HG03103 (cell line): ENCODE data around the gene FCHSD2.
A peak's percentile ranks its signal among the peaks of the same experiment; 100 is the strongest.
"Not testable (repeated sequence)": the region's sequence is repeated elsewhere in the genome, so short reads cannot be mapped to it uniquely, and the experiment has no call there.

Source experiments
- ATAC-seq: cut with Tn5 transposase; IDR thresholded peaks from one replicate; pipeline ENCODE4 v1.9.1; 2021; ENCODE audit warnings: low read depth; ENCODE audit not compliant: unreplicated experiment

Gene FCHSD2

DNA sequence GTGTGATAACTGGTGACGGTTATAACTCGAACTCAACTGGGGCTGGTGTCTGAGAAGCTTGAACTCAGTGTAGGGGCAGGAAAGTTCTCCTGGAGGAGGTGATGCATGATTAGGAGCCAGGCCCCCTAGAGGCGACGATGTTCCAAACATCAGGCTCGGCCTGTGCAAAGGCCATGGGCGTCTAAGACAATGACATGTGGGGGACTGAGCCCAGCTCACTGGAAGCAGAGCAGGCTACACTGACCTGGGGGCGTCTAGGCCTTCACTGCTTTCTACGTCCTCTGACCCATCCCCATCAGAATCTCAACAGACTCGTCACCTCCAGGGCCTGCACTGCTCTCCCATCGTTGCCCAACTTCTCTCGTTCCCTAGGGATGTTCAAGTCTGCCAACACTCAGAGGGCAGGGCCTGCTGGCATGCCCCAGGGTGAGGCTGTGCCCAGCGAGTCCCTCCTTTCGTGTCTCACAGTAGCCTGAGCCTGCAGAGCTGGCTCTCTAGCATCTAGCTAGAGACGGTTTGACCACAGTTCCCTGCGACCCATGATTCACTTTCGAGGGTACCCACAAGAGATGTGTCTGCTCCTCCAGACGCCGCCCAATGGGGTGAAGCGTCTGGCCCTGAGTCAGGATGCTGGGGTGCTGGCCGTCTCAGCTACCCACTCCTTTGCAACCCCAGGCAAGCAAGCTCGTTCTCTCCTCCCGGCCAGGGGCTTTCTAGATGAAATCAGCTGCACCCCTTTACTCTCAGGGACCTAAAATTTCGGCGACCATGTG is 329.0 kb downstream of the FCHSD2 start:
- no peak for ATAC-seq

DNA sequence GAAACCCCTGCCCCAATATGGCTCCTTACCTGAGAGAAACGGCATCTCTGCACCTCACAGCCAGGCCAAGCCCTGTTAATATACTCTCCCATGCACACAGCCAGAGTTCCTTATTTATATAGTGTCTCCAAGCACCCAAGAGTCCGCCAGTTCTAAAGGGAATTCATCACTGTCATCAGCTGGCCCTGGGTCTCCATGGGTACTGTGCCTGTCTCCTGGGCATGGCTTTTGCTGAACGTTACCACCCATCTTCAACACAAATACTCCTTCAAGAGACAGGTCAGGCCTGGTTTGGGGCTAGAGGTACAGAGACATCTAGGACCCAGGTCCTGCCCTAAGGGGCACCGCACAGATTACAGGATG is 329.5 kb downstream of the FCHSD2 start:
- ATAC-seq = no peak

DNA sequence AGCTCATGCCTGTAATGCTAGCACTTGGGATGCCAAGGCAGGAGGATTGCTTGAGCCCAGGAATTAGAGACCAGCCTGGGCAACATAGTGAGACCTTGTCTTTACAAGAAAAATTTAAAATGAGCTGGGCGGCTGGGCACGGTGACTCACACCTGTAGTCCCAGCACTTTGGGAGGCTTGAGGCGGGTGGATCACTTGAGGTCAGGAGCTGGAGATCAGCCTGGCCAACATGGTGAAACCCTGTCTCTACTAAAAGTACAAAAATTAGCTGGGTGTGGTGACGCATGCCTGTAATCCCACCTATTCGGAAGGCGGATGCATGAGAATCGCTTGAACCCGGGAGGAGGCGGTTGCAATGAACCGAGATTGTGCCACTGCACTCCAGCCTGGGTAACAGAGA is 330.4 kb downstream of the FCHSD2 start:
- not testable (repeated sequence) for ATAC-seq

DNA sequence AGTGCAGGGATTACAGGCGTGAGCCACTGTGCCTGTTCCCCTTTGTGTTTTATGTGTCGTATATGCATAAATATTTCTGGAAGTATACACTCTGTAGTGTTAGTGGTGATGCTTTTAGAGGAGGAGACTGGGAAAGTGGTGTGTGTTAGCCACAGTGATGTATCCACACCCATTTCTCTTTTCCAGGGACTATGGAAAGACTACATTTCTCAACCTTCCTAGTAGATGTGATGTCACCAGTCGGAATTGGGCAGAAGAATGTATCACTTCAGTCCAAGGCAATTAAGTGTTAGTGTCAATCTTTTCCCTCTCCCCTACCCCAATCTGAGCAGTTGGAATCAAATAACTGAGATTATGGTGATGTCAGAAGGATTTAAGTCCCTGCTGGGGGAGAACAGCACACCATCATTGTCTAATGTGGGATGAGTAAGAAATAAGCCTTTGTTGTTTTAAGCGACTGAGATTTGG is 333.8 kb downstream of the FCHSD2 start:
- no peak for ATAC-seq

DNA sequence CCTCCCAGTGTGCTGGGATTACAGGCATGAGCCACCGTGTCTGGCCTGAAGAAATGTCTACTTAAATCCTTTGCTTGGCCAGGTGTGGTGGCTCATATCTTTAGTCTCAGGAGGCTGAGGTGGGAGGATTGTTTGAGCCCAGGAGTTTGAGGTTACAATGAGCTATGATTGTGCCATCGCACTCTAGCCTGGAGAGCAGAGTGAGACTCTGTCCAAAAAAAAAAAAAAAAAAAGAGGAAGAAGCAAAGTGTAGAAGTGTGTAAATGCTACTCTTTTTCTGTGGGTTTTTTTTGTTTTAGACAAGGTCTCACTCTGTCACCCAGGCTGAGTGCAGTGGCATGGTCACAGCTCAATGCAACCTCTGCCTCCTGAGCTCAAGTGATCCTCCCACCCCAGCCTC is 334.3 kb downstream of the FCHSD2 start:
- ATAC-seq = no peak

DNA sequence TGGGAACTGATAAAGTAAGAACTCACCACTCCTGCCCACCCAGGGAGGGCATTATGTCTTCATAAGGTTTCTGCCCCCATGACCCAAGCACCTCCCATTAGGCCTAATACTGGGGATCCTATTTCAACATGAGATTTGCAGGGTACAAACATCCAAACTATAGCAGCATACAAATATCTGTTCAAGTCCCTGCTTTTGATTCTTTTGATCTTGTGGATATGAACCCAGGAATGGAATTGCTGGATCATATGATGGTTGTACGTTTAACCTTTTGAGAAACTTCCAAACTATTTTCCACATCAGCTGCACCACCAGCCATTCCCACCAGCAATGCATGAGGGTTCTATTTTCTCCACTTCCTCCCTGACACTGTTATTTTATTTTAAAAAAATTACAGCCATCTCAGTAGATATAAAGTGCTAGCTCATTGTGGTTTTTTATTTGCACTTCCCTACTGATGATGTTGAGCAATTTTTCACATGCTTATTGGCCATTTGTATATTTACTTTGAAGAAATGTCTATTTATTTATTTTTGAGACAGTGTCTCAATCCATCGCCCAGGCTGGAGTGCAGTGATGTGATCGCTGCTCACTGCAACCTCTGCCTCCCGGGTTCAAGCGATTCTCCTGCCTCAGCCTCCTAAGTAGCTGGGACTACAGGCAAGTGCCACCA is 335.0 kb downstream of the FCHSD2 start:
- ATAC-seq = no peak

DNA sequence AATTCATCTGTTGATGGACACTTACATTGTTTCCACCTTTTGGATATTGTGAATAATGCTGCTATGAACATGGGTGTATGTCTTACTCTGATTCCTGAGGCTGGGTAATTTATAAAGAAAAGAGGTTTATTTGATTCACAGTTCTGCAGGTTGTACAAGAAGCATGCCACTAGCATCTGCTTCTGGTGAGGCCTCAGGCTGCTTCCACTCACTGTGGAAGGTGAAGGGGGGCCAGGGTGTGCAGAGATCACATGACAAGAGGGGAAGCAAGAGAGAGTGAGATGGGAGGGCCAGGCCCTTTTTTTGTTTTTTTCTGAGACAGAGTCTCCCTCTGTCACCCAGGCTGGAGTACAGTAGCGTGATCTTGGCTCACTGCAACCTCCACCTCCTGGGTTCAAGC is 335.7 kb downstream of the FCHSD2 start:
- ATAC-seq = not testable (repeated sequence)

DNA sequence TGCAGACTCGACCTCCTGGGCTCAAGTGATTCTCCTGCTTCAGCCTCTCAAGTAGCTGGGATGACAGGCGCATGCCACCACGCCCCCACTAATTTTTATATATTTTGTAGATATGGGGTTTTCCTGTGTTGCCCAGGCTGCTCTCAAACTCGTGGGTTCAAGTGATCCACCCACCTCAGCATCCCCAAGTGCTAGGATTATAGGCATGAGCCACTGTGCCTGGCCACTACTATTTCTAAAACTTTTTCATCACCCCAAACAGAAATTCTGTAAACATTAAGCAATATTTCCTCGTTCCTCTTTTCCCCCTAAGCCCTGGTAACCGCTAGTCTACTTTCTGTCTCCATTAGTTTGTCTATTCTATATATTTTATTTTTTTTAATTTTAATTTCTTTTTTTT is 336.9 kb downstream of the FCHSD2 start:
- no peak for ATAC-seq

DNA sequence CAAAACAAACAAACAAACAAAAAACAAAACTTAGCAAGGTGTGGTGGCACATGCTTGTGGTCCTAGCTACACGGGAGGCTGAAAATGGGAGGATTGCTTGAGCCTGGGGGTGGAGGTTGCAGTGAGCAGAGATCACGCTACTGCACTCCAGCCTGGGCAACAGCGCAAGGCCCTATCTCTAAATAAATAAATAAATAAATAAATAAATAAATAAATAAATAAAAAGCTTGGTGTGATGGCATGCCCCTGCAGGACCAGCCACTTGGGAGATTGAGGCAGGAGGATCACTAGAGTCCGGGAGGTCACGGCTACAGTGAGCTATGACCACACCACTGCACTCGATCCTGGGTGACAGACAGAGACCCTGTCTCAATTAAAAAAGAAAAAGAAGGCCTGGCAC is 339.3 kb downstream of the FCHSD2 start:
- no peak for ATAC-seq

DNA sequence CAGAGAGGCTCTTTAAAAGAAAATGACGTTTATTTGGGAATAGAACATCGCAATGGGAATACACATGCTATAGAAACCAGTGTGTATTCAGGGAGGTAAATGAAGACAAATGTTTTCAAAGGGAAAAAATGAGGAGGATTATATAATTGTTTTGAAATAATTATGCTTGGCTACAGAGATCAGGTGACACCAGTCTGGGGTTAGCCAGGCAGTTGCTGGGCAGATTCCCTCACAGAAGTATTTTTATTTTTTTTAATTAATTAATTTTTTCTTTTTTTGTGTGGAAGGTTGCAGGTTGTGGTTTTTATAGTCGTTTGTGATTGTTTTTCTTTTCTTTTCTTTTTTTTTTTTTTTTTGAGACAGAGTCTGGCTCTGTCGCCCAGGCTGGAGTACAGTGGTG is 342.7 kb downstream of the FCHSD2 start:
- ATAC-seq = no peak

DNA sequence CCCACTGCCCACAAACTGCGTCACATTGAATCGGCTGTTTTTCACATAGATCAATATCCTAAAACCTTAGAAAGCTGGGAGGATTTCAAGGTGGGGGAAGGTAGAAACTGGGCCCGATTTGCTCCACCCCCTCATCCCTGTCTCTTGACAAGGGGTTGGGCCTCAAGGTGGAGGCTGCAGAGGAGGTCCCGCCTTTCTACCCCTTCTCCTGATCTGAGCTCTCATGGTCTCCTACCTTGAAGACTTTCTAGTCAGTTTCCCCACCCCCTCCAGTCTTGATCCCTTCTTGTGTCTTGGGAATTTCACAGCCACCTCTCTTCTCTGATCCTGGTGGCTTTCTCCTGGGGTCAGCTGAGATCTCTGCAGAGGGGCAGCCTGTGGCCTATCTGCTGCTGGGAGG is 343.8 kb downstream of the FCHSD2 start:
- no peak for ATAC-seq

DNA sequence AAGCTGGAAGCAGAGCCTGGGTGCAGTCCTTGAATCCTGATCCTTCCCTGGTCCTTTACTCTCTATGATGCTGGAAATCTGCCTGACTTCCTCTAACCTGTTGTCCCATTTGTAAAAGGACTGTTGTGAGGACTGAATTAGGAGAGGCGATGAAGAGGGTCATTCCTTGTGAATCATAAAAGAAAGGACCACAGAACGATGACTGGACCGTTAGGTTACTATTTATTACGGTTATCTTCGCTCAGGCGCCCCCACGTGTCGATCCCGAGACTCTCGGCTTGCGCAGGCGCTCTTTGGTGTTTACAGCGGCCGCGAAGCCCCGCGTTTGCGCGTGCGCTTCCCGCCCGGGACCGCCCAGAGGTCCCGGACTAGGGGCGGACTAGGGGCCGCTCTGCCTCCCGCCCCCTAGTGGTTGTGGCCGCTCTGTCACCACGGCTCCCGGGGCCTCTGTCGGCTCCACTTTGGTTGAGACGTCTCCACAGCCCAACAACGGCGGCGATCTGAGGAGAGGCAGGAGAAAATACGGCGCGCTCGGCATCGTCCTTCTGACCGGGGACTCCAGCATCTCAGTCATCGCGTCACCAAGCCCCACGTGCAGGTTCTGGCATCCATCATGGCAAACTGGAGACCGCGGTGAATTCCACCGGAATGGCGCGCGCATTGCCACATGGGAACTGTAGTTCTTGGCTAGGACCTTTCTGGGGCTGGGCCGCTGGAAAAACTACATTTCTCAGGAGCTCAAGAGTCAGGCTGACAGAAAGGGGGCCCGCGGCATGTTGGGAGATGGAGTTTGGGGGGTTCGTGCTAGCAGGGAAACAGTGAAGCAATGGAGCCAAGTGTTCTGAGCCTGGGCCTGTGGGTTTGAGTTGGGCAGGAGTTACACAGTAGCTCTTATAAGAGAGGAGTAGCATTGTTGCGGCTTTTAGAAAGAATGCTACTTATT is 348.4 kb downstream of the FCHSD2 start, which contains the start of gene STARD10:
STARD10 (minus strand) TSS at position 623 of the 943 bp plus-strand sequence. CDS start 12,866 bp downstream, outside the sequence.
- ATAC-seq = peak; percentile 80

DNA sequence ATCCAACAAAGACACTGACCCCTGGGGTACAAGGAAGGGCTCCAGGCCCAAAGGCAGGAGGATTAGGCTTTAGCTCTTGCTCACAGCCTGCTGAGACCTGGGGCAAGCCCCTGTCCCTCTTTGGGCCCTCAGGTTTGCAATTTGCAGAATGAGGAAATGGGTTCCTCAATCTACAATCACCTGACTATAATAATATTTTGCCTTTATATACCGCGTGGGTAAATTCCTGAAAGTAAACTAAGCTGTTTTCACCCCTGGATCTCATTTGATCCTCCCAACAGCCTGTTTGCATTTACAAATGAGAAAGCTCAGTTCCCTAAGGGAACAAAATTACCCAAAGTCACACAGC is 349.1 kb downstream of the FCHSD2 start:
- no peak for ATAC-seq

DNA sequence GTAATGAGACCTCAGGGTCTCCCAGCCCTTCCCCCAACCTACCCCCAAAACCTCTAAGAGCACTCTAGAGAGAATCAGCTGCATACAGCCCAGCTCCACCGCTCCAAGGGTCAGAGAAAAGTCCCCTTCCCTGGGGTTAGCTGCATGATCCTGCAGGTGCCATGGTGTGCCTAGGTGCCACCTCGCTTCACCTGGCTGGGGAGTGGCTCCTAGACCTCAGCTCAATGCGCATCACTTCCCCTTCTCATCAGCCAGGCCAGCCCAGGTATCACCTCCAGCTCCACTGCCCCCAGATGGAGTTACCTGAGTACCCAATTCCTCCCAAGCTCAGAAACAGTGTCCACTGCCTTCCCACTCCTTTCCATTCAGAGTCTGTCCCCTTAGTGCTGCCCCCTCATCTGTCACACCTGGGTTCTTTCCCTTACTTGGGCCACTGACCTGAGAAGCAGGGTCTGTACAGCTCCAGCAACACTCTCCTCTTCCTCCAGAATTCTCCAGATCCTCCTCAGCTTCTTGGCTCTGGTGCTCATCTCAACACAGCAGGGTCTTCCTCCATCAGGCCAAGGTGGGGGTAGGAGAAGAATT is 349.6 kb downstream of the FCHSD2 start:
- no peak for ATAC-seq

DNA sequence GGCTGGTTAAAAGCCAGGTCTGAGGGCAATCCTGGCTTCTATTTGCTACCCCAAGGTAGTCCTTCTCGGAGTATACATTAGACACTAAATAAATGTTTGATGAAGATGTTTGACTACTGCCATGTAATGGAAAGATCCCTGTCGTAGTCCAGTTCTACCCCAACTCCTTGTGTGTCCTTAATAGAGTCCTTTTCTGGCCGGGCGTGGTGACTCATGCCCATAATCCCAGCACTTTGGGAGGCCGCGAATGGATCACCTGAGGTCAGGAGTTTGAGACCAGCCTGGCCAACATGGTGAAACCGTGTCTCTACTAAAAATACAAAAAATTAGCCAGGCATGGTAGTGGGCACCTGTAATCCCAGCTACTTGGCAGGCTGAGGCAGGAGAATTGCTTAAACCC is 350.9 kb downstream of the FCHSD2 start:
- ATAC-seq = not testable (repeated sequence)

DNA sequence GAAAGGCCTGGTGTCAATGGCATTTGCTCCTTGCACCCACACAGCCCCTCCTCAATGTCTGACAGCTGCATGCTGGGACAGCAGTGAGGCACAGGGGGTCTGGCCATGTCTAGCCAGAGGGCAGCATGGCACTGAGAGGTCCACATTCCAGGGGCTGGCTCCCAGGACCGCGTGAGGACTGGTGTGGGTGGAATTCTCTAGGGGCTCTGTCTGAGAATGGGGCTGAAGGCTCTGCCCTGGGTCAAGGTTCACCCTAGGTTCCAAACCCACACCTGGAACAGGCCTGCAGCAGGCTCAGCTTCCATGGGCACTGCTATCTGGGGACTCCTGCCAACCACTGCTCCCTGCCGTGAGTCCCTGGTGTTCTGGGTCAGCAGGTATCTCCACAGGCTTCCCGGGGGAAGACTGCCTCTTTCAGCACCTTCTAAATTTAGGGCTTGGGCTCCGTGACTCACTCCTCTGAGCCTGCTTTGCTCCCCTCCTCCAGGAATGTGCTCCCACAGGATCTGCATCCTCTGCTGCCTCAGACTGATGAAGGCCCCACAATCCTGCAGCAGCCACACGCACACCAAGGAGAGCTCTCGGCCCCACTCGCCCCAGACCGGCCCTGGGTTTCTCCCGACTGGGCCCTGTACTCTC is 352.5 kb downstream of the FCHSD2 start:
- no peak for ATAC-seq

DNA sequence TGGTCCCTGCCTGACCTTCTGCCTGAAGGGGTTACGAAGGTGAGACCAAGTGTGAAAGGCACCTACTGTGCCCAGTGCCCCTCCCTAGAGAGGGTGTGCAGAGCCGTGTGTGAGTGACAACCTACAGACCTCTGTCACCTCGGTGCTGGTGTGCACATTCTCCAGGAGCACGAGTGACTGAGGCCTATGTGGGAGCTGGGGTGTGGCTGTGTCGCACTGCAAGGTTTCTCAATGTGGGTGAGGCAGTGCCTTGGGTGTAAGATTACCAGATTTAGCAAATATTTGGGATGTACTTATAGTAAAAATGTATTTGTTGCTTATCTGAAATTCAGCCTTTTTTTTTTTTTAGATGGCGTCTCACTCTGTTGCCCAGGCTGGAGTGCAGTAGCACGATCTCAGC is 353.9 kb downstream of the FCHSD2 start:
- no peak for ATAC-seq

DNA sequence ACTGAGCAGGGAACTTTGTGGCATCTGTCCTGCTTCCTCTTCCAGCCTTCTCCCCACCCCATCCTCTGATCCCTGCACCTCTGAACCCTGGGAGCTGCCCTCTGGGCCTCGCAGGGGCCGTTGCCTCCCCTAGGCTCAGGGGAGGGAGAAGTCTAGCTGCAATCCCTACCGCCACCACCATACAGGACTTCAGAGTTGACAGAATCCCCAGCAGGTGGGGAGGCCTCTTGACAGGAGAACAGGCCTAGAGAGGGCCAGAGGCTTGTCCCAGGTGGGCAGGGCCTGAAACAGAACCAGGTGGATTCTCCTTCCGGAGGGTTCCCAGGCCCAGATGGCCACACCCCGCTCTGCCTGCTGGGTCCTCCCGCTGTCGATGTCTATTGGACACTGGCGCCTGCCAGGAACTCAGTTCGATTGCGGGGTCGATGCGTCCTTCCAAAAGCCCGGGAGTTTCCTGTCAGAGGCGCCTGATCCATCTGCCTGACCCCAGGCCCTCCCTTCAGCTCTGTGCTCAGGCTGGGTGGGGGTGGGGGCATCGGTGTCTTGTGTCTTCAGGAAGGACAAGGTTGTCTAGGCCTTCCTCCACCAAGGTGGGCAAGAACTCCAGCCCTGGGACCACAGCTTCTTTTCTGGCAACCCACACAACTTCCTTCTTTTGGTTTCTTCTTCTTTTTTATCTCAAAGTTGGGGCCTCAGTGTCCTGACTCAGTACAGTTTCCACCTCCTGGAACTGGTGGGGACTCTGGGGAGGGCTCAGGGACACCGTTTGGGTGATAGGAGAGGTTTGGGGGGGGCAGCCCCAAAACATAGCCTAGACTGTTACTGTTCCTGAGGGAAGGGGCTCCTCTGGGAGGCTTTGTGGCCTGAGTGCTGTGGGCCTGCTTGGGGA is 354.7 kb downstream of the FCHSD2 start:
- no peak for ATAC-seq
